Right ventricle myocardium inferior (tissue), 1 donor: ENCODE results near the gene NBR1. TPM values are rescaled to one million over a fixed set of nuclear protein-coding genes. Genes with fewer than 3 reads are reported as not detected.
"Not testable (repeated sequence)": the region's sequence is repeated elsewhere in the genome, so short reads cannot be mapped to it uniquely, and the experiment has no call there.

Experiments used
- ATAC-seq: fragments of 200-7000 bp; cut with Tn5 transposase; one replicate; pipeline ENCODE4 v1.9.1; 2020; ENCODE audit warnings: mild to moderate bottlenecking, moderate library complexity
- DNase-seq: peaks from one replicate; pipeline ENCODE4 v3.0.0; 2021; ENCODE audit errors: missing footprints
- intact Hi-C: fragments of 100-400 bp; cut with DNase I; formaldehyde crosslinking; loops from one replicate; pipeline ENCODE4 v1.11.0; 2022
- total RNA-seq: library from RNA; stranded (reverse); fragmentation: NEBNext Ultra II Directional; extraction: Animal tissue kit (Norgen Biotek cat#: 25700); gene quantifications from one replicate; pipeline ENCODE4 v1.2.1, GENCODE V29; 2021
- donor health status: DM: no; HTN: yes; CAD: no; lungs with severe emphysema.

NBR1 gene
- total RNA-seq, 1 donor from 2014 or later = 96.9 TPM

DNA sequence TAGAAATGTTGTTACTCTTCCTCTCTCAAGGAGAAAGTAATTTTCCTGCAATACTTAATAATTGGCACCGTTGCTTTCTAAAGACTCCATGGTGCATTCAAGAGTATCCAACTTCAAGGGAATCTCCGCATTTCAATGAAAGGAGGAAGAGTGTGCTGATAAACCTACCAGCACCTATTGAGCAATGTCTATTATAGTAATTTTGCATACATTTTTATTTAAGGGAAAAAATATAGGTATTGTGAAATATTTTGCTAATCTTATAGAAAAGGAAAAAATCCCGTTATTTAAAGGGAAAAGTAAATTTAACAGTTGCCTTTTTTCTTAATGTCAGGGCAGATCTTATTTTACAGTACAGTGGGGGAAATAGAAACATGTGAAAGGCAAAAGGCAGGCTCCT is 39.6 kb downstream of the NBR1 start:
- DNase-seq = no peak
- intact Hi-C loops = loop anchor here (10.0 kb wide), 1 partner anchor 104 kb away; no protein-coding TSS in a partner anchor
- no peak for ATAC-seq

DNA sequence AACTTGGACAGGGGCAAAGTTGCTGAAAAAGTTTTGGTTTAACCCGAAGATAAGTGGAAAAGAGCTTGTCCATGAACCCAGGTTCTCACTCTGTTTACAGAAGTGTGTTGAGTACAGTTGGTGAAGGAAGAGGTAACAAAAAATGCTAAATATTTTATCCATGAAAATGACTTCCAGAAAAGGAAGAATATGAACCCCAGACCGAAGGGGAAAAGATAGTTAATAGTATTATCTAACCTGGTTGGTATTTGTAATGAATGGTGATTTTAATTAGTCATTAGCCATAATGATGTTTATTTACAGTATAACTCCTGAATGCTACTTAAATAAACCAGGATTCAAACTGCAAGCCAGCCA is 40.1 kb downstream of the NBR1 start:
- no peak for DNase-seq
- ATAC-seq = no peak
- intact Hi-C loops = loop anchor here (10.0 kb wide), 1 partner anchor 104 kb away; no protein-coding TSS in a partner anchor

DNA sequence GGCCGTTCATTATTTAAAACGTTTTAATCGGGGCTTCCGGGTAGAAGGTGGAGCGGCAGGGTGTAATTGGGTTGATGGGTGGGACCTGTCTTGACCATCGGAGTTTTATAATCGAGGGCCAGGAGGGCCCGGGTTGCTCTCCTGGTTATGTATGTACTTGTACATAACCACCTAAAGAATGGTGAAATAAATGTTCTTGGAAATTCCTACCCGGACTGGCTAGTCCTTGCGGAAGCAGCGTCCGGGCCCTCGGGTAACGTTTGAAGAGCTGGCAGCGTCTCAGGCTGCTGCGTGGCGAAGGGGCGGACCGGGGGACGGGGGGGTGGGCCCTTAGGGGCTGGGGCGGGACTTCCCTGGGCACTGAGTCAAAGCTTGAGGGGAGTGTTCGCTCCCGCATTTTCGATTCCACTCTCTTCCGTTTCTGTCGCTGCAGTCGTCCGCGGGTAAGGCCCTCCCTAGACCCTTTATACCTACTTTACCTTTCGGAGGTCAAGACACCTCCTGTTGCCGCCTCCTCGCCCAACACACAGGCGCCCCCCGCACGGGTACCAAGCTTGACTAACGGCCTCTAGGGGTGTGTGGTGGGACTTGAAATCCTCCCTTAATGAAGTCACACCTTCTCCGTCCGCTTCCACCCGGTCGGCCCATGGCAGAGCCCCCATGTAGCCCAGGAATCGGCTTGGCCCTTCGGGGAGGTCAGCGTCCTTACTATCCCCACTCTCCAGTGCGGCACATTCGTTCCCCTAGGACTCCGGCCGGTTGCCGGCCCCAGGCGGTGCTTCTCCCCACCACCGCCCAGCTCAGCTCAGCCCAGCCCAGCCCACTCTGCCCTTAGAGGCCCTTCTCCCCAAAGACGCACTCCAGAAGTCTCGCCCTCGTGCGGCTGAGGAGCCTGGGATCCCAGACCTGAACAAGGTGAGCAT is 40.7 kb downstream of the NBR1 start, which contains the start of gene TMEM106A:
TSS of gene TMEM106A (plus strand) at position 396 of the 923 bp plus-strand sequence. CDS start 1,167 bp downstream, outside the sequence.
- ATAC-seq (peak; percentile 86), DNase-seq (peak; percentile 90)
- intact Hi-C loops = loop anchor here (10.0 kb wide), 1 partner anchor 103 kb away; no protein-coding TSS in a partner anchor

DNA sequence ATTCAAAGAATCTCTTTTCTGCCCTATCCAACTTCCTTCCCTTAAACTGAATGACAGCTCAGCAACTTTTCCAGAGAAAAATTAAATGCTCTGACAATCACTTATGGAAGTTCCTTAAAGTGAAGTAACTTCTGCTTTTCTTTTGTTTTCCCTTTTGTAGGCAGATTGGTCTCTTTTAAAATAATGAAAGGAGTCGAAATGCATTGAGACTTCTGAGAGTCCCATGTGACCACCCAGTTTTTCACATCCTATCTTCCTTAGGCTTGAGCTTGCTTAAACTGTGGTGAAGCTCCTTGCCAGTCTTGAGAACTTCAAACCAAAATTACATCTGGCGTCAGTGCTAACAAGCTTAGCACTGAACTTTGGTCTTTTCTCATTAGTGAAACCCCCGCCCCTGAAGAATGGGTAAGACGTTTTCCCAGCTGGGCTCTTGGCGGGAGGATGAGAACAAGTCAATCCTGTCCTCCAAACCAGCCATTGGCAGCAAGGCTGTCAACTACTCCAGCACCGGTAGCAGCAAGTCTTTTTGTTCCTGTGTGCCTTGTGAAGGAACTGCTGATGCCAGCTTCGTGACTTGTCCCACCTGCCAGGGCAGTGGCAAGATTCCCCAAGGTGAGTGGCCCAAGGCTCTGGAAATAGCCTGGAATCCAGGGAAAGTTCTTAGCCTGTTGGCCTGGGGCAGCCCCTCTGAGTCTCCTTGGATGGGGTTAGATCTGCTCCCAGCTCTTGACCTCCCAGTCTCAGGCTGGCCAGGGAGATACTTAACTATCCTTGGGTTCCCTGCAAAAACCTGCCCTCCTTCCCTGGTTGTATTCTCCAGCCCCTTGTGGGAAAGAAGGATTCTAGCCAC is 41.9 kb downstream of the NBR1 start:
- peak; percentile 30 for ATAC-seq
- no peak for DNase-seq
- intact Hi-C loops = loop anchor here (10.0 kb wide), 1 partner anchor 102 kb away; no protein-coding TSS in a partner anchor

DNA sequence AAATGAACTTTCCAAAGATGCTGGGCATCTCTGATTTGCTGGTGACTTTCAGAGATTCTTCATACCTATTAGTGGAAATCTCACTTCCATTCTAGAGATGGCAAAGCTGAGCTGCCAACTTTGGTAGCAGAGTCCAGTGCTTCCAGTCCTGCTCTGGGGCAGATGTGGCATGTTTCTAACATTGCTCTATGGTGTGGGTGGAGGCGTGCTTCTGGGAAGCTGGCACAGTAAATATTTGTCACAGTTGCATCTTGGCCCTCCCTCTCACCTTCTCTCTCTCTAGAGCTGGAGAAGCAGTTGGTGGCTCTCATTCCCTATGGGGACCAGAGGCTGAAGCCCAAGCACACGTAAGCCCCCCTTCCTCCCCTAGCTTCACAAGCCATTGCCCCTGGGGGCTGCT is 42.5 kb downstream of the NBR1 start:
- DNase-seq = no peak
- intact Hi-C loops = loop anchor here (10.0 kb wide), 1 partner anchor 101 kb away; no protein-coding TSS in a partner anchor
- no peak for ATAC-seq

DNA sequence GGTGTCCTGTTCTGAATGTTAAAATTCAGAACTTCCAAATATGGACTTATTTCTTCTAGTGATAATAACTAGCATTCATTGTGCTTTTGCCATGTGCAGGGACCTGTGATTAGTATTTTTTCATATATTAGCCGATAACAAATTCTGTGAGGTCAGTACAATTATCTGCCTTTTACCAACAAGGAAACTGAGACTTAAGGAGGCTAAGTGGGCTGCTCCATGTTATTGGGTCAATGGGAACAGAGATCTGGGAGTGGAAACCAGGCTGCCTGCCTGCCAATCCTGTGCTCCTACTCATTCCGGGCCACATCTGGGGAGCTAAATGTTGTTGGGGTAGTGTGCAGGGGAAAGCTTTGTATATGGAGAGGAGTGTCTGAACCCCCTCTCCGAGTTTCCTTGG is 44.3 kb downstream of the NBR1 start:
- no peak for DNase-seq
- intact Hi-C loops = loop anchor here (10.0 kb wide), 1 partner anchor 99 kb away; no protein-coding TSS in a partner anchor
- ATAC-seq = no peak

DNA sequence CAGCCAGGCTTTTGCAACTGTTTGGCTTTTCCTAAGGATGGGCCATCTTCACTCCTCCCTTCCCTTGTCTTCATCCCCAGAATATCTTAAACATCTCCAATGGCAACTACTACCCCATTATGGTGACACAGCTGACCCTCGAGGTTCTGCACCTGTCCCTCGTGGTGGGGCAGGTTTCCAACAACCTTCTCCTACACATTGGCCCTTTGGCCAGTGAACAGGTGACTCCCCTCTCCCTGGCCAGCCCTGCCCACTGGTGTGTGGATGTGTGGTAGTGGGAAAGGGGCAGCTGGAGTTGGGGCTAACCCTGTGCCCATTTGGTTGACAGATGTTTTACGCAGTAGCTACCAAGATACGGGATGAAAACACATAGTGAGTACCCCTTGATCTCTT is 45.4 kb downstream of the NBR1 start:
- DNase-seq = no peak
- intact Hi-C loops = loop anchor here (10.0 kb wide), 1 partner anchor 98 kb away; no protein-coding TSS in a partner anchor
- ATAC-seq = no peak

DNA sequence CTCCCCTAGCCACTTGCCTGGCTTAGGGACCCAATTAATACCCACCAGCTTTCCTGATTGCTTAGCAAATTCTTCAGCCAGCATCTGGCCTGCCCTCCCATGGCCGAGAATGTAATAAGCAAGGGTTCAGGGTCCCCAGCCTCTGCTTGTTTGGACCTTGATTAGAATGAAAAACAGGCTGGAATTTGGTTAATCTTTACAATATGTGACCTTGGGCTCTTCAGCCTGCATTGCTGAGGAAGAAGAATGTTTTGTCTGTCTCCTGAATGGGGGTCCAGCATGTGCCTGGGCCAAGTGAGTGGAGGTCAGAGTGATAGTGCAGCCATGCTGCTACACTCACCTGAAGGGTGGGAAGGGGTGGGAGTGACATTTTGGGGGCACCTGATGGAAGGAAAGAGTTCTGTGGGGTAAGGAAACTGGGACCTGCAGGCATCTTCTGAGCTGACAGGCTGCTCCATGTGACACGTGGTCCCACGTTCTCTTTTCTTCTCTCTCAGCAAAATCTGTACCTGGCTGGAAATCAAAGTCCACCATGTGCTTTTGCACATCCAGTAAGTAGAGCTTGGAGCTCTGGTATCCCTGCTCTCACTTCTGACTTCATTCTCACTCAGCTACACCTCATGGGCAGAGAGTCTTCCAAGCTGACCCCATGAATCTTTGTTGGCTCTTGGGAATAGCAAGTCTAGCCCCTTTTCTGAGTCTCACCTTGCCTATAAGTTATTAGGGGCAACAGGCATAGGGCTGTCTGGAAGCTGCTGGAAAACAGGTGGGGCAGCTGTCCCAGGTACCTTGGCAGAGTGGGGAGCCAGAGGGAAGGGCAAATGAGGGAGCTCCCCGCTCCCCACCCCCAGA is 46.0 kb downstream of the NBR1 start:
- intact Hi-C loops = loop anchor here (10.0 kb wide), 1 partner anchor 98 kb away; no protein-coding TSS in a partner anchor
- DNase-seq = no peak
- ATAC-seq = no peak

DNA sequence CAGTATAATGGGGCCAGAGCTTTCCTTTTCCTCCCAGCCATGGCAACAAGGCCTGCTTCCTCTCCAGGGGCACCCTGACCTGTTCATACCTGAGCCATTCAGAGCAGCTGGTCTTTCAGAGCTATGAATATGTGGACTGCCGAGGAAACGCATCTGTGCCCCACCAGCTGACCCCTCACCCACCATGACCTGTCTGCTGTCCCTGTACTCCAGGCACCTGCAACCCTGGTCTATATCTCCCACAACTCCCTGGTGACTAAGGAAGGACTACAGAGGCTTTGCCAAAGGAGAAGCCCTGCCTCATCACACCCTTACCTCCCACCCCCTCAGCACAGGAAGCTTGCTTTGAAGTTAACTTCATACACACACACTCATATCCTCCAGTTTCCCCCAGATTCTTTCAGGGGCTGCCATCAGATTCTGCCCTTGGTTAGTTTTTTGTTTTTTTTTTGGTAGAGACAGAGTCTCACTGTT is 46.6 kb downstream of the NBR1 start:
- DNase-seq (no peak), ATAC-seq (no peak)
- intact Hi-C loops = loop anchor here (10.0 kb wide), 1 partner anchor 97 kb away; no protein-coding TSS in a partner anchor

DNA sequence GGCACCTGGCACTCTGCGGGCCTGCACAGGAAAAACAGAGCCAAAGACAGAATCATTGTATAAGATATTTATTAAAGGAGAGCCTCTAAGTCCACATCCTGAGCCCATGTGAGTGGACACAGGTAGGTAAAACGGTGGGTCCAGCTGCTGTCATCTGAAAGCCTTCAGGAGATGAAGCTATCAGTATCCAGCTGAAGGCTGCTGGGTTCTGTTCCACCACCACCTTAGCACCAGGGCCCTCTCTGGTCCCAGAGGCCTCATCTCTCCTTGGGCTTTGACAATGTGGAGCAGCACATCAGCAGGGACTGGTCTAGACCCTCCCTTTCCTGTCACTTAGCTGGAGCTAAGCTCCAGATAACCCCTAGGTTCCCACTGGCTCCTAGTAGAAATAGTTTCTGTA is 48.0 kb downstream of the NBR1 start:
- no peak for DNase-seq
- no peak for ATAC-seq
- intact Hi-C loops = loop anchor here (10.0 kb wide), 1 partner anchor 96 kb away; no protein-coding TSS in a partner anchor

DNA sequence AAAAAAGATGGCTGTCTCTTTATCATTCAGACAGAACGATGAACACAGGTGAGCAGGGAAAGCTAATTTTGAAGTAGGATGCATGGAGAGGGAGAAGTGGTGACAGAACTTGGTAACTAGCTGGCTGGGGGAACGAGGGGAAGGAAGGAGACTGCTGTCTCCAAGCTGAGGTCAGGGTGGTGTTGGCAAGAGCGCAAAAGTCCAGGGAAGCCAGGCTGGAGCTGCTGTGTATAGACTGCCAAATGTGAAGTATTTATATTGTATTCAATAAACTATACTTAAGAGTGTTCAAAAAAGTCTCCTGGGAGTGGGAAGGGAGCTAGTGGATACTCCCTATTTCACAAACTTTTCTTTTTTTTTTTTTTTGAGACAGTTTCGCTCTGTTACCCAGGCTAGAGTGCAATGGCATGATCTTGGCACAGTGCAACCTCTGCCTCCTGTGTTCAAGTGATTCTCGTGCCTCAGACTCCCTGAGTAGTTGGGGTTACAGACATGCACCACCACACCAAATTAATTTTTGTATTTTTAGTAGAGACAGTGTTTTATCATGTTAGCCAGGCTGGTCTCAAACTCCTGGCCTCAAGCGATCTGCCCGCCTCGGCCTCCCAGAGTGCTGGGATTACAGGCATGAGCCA is 48.8 kb downstream of the NBR1 start:
- intact Hi-C loops = loop anchor here (10.0 kb wide), 1 partner anchor 95 kb away; no protein-coding TSS in a partner anchor
- ATAC-seq (no peak), DNase-seq (no peak)

DNA sequence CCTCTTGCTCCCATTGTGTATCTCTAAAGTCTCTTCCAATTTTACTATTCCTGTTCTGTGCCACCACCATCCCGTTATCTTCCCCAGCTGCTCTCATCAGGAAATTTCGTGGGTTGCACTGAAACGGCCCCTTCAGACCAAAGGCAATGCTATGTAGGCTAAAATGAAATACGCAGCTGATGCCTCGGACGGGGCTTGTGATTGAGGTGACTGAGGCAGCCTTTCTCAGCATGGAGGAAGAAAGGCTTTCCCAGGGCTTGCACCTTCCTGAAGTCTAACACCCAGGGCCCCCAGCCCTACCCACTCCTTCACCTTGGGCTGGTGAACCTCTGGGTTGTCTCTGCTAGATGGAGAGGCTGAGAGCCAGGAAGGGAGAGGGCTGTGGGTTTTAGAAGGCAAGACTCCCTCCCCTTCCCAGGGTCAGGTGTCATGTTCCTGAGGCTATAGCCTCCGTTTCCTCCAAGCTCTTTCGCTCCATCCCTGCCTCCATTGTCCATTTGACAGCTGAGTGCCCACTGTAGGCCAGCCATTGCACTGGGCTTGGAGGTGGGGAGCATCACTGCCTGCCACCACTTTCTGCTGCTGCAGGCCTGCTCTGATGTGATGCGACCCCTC is 49.6 kb downstream of the NBR1 start:
- DNase-seq (no peak), ATAC-seq (no peak)
- intact Hi-C loops = no loop called here

DNA sequence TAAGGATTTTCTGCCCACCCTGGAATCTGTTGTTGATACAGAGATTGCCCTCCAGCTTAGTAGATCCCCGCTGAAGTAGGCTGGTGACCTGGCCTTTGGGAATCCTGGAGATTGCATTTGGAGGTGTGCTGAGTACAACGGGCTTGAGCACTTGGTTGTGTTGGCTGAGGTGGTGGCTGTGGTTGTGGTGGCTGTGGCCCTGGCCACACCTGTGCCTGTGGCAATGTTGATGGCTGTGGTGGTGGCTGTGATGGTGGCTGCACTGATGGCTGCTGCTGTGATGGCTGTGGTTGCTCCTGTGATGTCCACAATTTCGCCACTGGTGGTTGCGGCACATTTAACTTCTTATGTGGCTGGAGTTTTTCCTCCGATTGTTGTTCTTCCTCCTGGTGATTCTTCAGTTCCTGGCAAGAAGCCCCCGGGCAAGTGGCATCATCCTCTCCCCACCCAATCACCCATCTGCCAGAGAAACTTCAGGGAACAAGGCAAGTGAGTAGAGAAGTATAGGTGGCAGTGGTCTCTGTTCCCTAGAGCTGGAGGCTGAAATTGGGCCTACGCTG is 53.2 kb downstream of the NBR1 start:
- DNase-seq = no peak
- intact Hi-C loops = no loop called here
- ATAC-seq = no peak

DNA sequence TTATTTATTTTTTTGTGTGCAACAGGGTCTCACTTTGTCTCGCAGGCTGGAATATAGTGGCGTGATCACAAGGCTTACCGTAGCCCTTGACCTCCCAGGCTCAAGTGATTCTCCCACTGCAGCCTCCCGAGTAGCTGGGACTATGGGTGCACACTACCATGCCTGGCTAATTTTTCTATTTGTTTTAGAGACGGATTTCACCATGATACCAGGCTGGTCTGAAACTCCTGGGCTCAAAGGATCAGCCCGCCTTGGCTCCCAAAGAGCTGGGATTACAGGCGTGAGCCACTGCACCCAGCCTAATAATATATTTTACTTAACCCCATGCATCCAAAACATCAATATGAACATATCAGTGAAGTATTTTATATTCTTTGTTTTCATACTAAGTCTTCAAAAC is 55.4 kb downstream of the NBR1 start:
- intact Hi-C loops = no loop called here

DNA sequence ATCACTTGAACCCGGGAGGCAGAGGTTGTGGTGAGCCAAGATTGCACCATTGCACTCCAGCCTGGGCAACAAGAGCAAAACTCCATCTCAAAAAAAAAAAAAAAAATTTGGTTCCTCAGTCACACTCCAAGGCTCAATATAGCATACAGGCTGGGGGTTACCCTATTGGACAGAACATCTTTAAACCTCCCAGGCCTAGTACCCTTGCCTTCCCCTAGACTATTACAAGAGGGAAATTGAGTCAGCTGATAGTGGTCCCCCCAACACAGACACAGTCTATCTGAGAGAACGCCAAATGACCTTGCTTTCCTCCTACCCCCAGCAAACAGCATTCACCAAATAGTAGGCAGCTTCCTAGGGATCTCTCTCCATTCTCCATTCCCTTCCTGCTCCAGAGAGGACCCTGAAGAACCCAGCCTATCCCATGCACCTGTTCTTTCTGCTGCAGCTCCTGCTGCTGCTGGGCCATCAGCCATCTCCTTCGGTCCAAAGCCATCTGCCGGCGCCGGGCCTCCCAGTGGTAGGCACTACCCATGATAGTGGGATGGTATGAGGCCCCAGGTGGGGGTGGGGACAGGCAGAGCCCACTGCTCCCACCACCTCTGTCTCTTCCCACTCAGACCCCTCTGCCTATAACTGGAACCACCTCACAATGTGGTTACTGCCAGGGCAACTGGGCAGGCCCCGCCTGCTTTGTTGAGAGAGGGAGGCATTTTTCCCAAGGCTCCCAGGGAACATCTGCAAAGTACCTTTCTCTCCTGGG is 57.2 kb downstream of the NBR1 start, which contains the start of gene CCDC200:
TSS of gene CCDC200 (minus strand) at position 604 of the 763 bp plus-strand sequence. CDS start at position 535, 69 bp downstream.
- peak; percentile 26 for ATAC-seq
- intact Hi-C loops, DNase-seq: not testable (repeated sequence)

More for the DNA sequence above, 55.4 kb downstream of the NBR1 start:
- no peak for DNase-seq
- no peak for ATAC-seq
